PC-3 (cell line): Measurements from ENCODE around the gene CYB5B. TPM values are rescaled to one million over a fixed set of nuclear protein-coding genes. Genes with fewer than 3 reads are reported as not detected.

Experiments used
- ATAC-seq: fragments of 200-7000 bp; cut with Tn5 transposase; 2 replicates; pipeline ENCODE4 v1.9.1; 2020; ENCODE audit warnings: mild to moderate bottlenecking, moderate library complexity
- BruUV-seq: library from RNA; stranded (reverse); fragments of 400-500 nt; replicated peaks from 2 replicates; lab custom pipeline; 2021; lab: Mats Ljungman, UMichigan
- CTCF ChIA-PET: fragments of 300-600 bp; sonication (Branson Sonifier 250); formaldehyde crosslinking; loops from one replicate; lab custom pipeline; 2022; ENCODE audit warnings: antibody characterized with exemption; lab: Charles Lee
- POLR2A ChIA-PET: fragments of 300-600 bp; sonication (Branson Sonifier 250); formaldehyde crosslinking; loops from one replicate; lab custom pipeline; 2022; ENCODE audit warnings: antibody characterized with exemption; ENCODE audit not compliant: unreplicated experiment; lab: Charles Lee
- DNase-seq: peaks from one replicate; pipeline ENCODE4 v3.0.0-alpha.2; 2015
- H2AFZ ChIP-seq: fragments of 300-600 bp; sonication (generic); 2 replicates; pipeline ENCODE4 v1.6.0; 2016; ENCODE audit warnings: antibody characterized with exemption, low read length
- H3F3A ChIP-seq: fragments of 300-600 bp; sonication (generic); one replicate; pipeline ENCODE4 v1.6.0; 2017; ENCODE audit warnings: antibody characterized with exemption, low read length, control low read depth, mild to moderate bottlenecking; ENCODE audit not compliant: unreplicated experiment
- H3K27ac ChIP-seq: fragments of 300-600 bp; sonication (generic); 2 replicates; pipeline ENCODE4 v1.5.1; 2016; ENCODE audit warnings: mild to moderate bottlenecking, low read length
- H3K27me3 ChIP-seq: fragments of 300-600 bp; sonication (generic); 2 replicates; pipeline ENCODE4 v1.6.1; 2016; ENCODE audit warnings: low read length, mixed read lengths
- H3K36me3 ChIP-seq: fragments of 300-600 bp; sonication (generic); 2 replicates; pipeline ENCODE4 v1.6.1; 2016; ENCODE audit warnings: low read depth, mixed run types, low read length, mixed read lengths
- H3K4me1 ChIP-seq: fragments of 300-600 bp; sonication (generic); 2 replicates; pipeline ENCODE4 v1.5.1; 2016; ENCODE audit warnings: low read length; ENCODE audit not compliant: insufficient read depth
- H3K4me2 ChIP-seq: fragments of 300-600 bp; sonication (generic); 2 replicates; pipeline ENCODE4 v1.6.0; 2016; ENCODE audit warnings: low read length
- H3K4me3 ChIP-seq: fragments of 300-600 bp; sonication (generic); 2 replicates; pipeline ENCODE4 v1.5.1; 2016; ENCODE audit warnings: mild to moderate bottlenecking, low read length, mixed read lengths
- H3K79me2 ChIP-seq: fragments of 300-600 bp; sonication (generic); 2 replicates; pipeline ENCODE4 v1.6.1; 2017; ENCODE audit warnings: low read length, mixed read lengths
- H3K9ac ChIP-seq: fragments of 300-600 bp; sonication (generic); 2 replicates; pipeline ENCODE4 v1.6.0; 2016; ENCODE audit warnings: mild to moderate bottlenecking, low read length
- H3K9me2 ChIP-seq: fragments of 300-600 bp; sonication (generic); replicated peaks from 2 replicates; pipeline ENCODE4 v1.6.1; 2016; ENCODE audit warnings: mixed run types, low read length, mixed read lengths
- H3K9me3 ChIP-seq: fragments of 300-600 bp; sonication (generic); 2 replicates; pipeline ENCODE4 v1.6.1; 2016; ENCODE audit warnings: low read length, mixed read lengths
- H4K20me1 ChIP-seq: fragments of 300-600 bp; sonication (generic); 2 replicates; pipeline ENCODE4 v1.6.1; 2016; ENCODE audit warnings: low read length, mixed read lengths
- CTCF ChIP-seq: fragments of 300-600 bp; sonication (generic); conservative IDR thresholded peaks from 2 replicates; pipeline ENCODE4 v1.5.1; 2017; ENCODE audit warnings: antibody characterized with exemption, low read depth, mild to moderate bottlenecking, low read length
- EZH2 ChIP-seq: fragments of 300-600 bp; sonication (generic); IDR thresholded peaks from one replicate; pipeline ENCODE4 v1.6.1; 2017; ENCODE audit warnings: antibody characterized with exemption, mild to moderate bottlenecking, low read length; ENCODE audit not compliant: unreplicated experiment
- EZH2phosphoT487 ChIP-seq: fragments of 300-600 bp; sonication (generic); IDR thresholded peaks from 2 replicates; pipeline ENCODE4 v1.6.1; 2018; ENCODE audit warnings: mild to moderate bottlenecking, antibody characterized with exemption, low read length, borderline replicate concordance
- intact Hi-C: fragments of 100-400 bp; cut with micrococcal nuclease; formaldehyde crosslinking; loops from 2 replicates; pipeline ENCODE4 v1.9.0; 2023
- total RNA-seq: library from RNA; depleted of rRNA; stranded (reverse); fragments of >200 nt; gene quantifications from 2 replicates; pipeline ENCODE4 v1.2.3, GENCODE V29; 2014

Gene CYB5B
- total RNA-seq, 1 experiment from 2014 or later, result 64.5 TPM

GRCh38 chr16:69410219-69410990 is 14.0 kb upstream of the CYB5B start:
- H3F3A ChIP-seq, result no peaks in the 10 kb centered on the region
- H3K4me2 ChIP-seq, result peak overlapping the region; percentile 56
- DNase-seq (peak; percentile 78), ATAC-seq (peak; percentile 78)
- H3K27me3 ChIP-seq, result no peaks in the 10 kb centered on the region
- ChIA-PET POLR2A (no interaction called here), CTCF (no interaction called here)
- no TSS peak for BruUV-seq
- no peaks in the 10 kb centered on the region for H3K9me2 ChIP-seq
- no peaks in the 10 kb centered on the region for H3K36me3 ChIP-seq
- H3K4me3 ChIP-seq, result no peak overlapping the region
- TF ChIP-seq EZH2 (no peak), CTCF (no peak), EZH2phosphoT487 (no peak)
- H3K27ac ChIP-seq, result peak overlapping the region; percentile 82
- H3K4me1 ChIP-seq, result peaks cover 18% of the 10 kb centered on the region
- intact Hi-C loops, result no loop called here
- peak overlapping the region; percentile 26; the same call in 1 of the 2 replicates for H3K9ac ChIP-seq
- H3K9me3 ChIP-seq, result no peaks in the 10 kb centered on the region
- H3K79me2 ChIP-seq, result no peaks in the 10 kb centered on the region
- 0 out of 2 replicates have a peak overlapping the region, but pooled peaks have one; percentile 10 for H2AFZ ChIP-seq
- no peaks in the 10 kb centered on the region for H4K20me1 ChIP-seq

- Histone ChIP-seq H3K4me3 (no peak overlapping the region), H3K27ac (peak overlapping the region; percentile 82), H3K9me3 (no peaks in the 10 kb centered on the region), H3K4me2 (no peak overlapping the region), H3K36me3 (no peaks in the 10 kb centered on the region), H3K9me2 (no peaks in the 10 kb centered on the region), H3K4me1 (peaks cover 18% of the 10 kb centered on the region), H3K9ac (peak overlapping the region; percentile 26; the same call in 1 of the 2 replicates), H2AFZ (no peak overlapping the region), H3K79me2 (no peaks in the 10 kb centered on the region), H3F3A (no peaks in the 10 kb centered on the region), H3K27me3 (no peaks in the 10 kb centered on the region), H4K20me1 (no peaks in the 10 kb centered on the region)
- POLR2A ChIA-PET, result no interaction called here
- DNase-seq, result no peak
- CTCF ChIA-PET, result no interaction called here
- intact Hi-C loops, result no loop called here
- no TSS peak for BruUV-seq
- ATAC-seq, result no peak
- no peak for TF ChIP-seq EZH2
- no peak for TF ChIP-seq CTCF
- TF ChIP-seq EZH2phosphoT487, result no peak
Observed at GRCh38 chr16:69411064-69411985, 13.1 kb upstream of the CYB5B start.
